T-helper 2 cell treated with Interferon-gamma antibody and Interleukin-4, amounts not matched to agents 5 μg/mL and 100 μg/mL, for 36 hours (primary cell): Measurements from ENCODE around the gene OR9K2.
"Not testable (repeated sequence)": the region's sequence is repeated elsewhere in the genome, so short reads cannot be mapped to it uniquely, and the experiment has no call there.

Source experiments
- DNase-seq: peaks from one replicate; pipeline ENCODE4 v3.0.0; 2021; ENCODE audit warnings: low spot score
- H3K27ac Mint-ChIP-seq: one replicate; pipeline ENCODE4 v1.8.0; 2021; ENCODE audit warnings: mild to moderate bottlenecking, mixed read lengths
- H3K27me3 Mint-ChIP-seq: one replicate; pipeline ENCODE4 v1.8.0; 2021; ENCODE audit warnings: low read depth, mixed read lengths
- H3K36me3 Mint-ChIP-seq: one replicate; pipeline ENCODE4 v1.8.0; 2021; ENCODE audit warnings: low read depth, mixed read lengths
- H3K4me1 Mint-ChIP-seq: one replicate; pipeline ENCODE4 v1.8.0; 2021; ENCODE audit warnings: low read depth, mixed read lengths
- H3K4me3 Mint-ChIP-seq: one replicate; pipeline ENCODE4 v1.8.0; 2022; ENCODE audit warnings: mild to moderate bottlenecking, moderate library complexity, mixed read lengths
- H3K9me3 Mint-ChIP-seq: one replicate; pipeline ENCODE4 v1.8.0; 2021; ENCODE audit warnings: mixed read lengths

The OR9K2 gene

GRCh38 chr12:55126106-55126505 lies at the start of gene OR9K2:
Gene OR9K2, plus strand, starts transcription at chr12:55126406. Its CDS starts 3,429 bp downstream, at chr12:55129835.
- Mint-ChIP-seq H3K4me1 (no peaks in the 10 kb centered on the region), H3K4me3 (no peak within 1 kb of the TSS), H3K27me3 (peaks cover 10% of the 10 kb centered on the region), H3K9me3 (no peaks in the 10 kb centered on the region), H3K36me3 (no peaks in the 10 kb centered on the region), H3K27ac (no peak within 1 kb of the TSS)
- DNase-seq, result no peak

- no peak for DNase-seq
- H3K4me3 Mint-ChIP-seq, result no peak overlapping the region
- no peaks in the 10 kb centered on the region for H3K36me3 Mint-ChIP-seq
- no peak overlapping the region for H3K27ac Mint-ChIP-seq
- H3K9me3 Mint-ChIP-seq, result no peaks in the 10 kb centered on the region
- peaks cover 3% of the 10 kb centered on the region for H3K27me3 Mint-ChIP-seq
- no peaks in the 10 kb centered on the region for H3K4me1 Mint-ChIP-seq
Measured at GRCh38 chr12:55092579-55092978, 33.6 kb upstream of the OR9K2 start.

- Mint-ChIP-seq H3K9me3 (no peaks in the 10 kb centered on the region), H3K27ac (no peak overlapping the region), H3K4me3 (no peak overlapping the region), H3K4me1 (no peaks in the 10 kb centered on the region), H3K27me3 (peaks cover 7% of the 10 kb centered on the region), H3K36me3 (no peaks in the 10 kb centered on the region)
- DNase-seq, result no peak
Measured at GRCh38 chr12:55112378-55112875, 13.8 kb upstream of the OR9K2 start.

GRCh38 chr12:55116152-55116551 lies 10.1 kb upstream of the OR9K2 start:
- Mint-ChIP-seq H3K36me3 (no peaks in the 10 kb centered on the region), H3K4me1 (no peaks in the 10 kb centered on the region), H3K9me3 (no peaks in the 10 kb centered on the region), H3K27me3 (peaks cover 4% of the 10 kb centered on the region), H3K27ac (no peak overlapping the region), H3K4me3 (no peak overlapping the region)
- DNase-seq, result no peak

GRCh38 chr12:55132816-55133215 lies 6.6 kb downstream of the OR9K2 start:
- no peaks in the 10 kb centered on the region for H3K9me3 Mint-ChIP-seq
- no peak overlapping the region for H3K27ac Mint-ChIP-seq
- H3K27me3 Mint-ChIP-seq, result peaks cover 16% of the 10 kb centered on the region
- no peak overlapping the region for H3K4me3 Mint-ChIP-seq
- DNase-seq, result no peak
- no peaks in the 10 kb centered on the region for H3K4me1 Mint-ChIP-seq
- H3K36me3 Mint-ChIP-seq, result no peaks in the 10 kb centered on the region

- Mint-ChIP-seq H3K4me1 (no peaks in the 10 kb centered on the region), H3K27me3 (peaks cover 25% of the 10 kb centered on the region), H3K36me3 (no peaks in the 10 kb centered on the region), H3K27ac (no peak overlapping the region), H3K9me3 (no peaks in the 10 kb centered on the region), H3K4me3 (no peak overlapping the region)
- DNase-seq, result no peak
Measured at GRCh38 chr12:55142669-55143565, 16.7 kb downstream of the OR9K2 start.

- DNase-seq, result no peak
- H3K9me3 Mint-ChIP-seq, result no peaks in the 10 kb centered on the region
- H3K27me3 Mint-ChIP-seq, result peaks cover 20% of the 10 kb centered on the region
- no peaks in the 10 kb centered on the region for H3K36me3 Mint-ChIP-seq
- no peak overlapping the region for H3K4me3 Mint-ChIP-seq
- no peak overlapping the region for H3K27ac Mint-ChIP-seq
- H3K4me1 Mint-ChIP-seq, result no peaks in the 10 kb centered on the region
Measured at GRCh38 chr12:55143566-55143870, 17.3 kb downstream of the OR9K2 start.

GRCh38 chr12:55167010-55167640 lies 40.9 kb downstream of the OR9K2 start:
- H3K27me3 Mint-ChIP-seq, H3K4me1 Mint-ChIP-seq, H3K4me3 Mint-ChIP-seq, H3K9me3 Mint-ChIP-seq, H3K36me3 Mint-ChIP-seq, H3K27ac Mint-ChIP-seq, DNase-seq: not testable (repeated sequence)

GRCh38 chr12:55171445-55171844 lies 45.2 kb downstream of the OR9K2 start:
- Mint-ChIP-seq H3K4me1 (no peaks in the 10 kb centered on the region), H3K36me3 (no peaks in the 10 kb centered on the region), H3K27me3 (peaks cover 3% of the 10 kb centered on the region), H3K27ac (no peak overlapping the region), H3K9me3 (no peaks in the 10 kb centered on the region), H3K4me3 (no peak overlapping the region)
- no peak for DNase-seq

GRCh38 chr12:55171846-55172245 lies 45.6 kb downstream of the OR9K2 start:
- H3K4me1 Mint-ChIP-seq, H3K9me3 Mint-ChIP-seq, H3K27ac Mint-ChIP-seq, H3K4me3 Mint-ChIP-seq, DNase-seq, H3K36me3 Mint-ChIP-seq, H3K27me3 Mint-ChIP-seq: not testable (repeated sequence)

- Mint-ChIP-seq H3K9me3 (no peaks in the 10 kb centered on the region), H3K4me1 (no peaks in the 10 kb centered on the region), H3K27me3 (peaks cover 8% of the 10 kb centered on the region), H3K36me3 (no peaks in the 10 kb centered on the region), H3K27ac (no peak overlapping the region), H3K4me3 (no peak overlapping the region)
- DNase-seq, result no peak
Measured at GRCh38 chr12:55172686-55173085, 46.5 kb downstream of the OR9K2 start.

GRCh38 chr12:55173456-55173855 lies 47.2 kb downstream of the OR9K2 start:
- Mint-ChIP-seq H3K4me1 (no peaks in the 10 kb centered on the region), H3K4me3 (no peak overlapping the region), H3K36me3 (no peaks in the 10 kb centered on the region), H3K27ac (no peak overlapping the region), H3K9me3 (no peaks in the 10 kb centered on the region), H3K27me3 (peaks cover 16% of the 10 kb centered on the region)
- DNase-seq, result no peak
